DLD1 (cell line): Measurements from ENCODE around the gene POLA1.

Source experiments
- in situ Hi-C: cut with HindIII; loops from 2 replicates; pipeline ENCODE4 v1.10.0; 2017; ENCODE audit warnings: low sequenced_read_pairs

The POLA1 gene

DNA sequence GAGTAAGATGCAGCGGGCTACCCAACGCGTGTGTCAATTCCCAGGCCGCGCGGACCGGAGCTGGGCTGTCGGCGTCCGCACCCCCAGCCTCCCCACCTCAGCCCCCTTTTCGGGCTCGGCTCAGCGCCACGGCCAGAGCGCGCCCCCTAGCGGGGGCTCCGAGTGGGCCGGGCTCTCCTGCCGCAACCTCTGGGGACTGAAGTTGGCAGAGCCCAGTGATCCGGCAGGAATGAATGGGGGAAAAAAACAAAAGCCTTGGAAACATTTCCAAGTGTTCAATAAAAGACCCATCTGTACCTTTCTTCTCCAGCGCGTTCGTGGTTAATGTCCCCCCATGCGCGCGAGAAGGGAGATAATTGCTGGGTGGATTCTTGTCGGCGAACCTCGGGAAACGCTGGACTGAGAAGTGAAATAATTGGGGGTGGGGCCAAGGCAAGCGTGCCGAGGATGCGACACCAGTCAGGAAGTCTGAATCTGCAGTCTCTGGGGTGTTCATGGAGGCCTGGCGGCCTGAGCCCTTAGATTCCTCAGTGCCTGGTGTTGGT is 327.3 kb downstream of the POLA1 start:
- in situ Hi-C loops: no loop called here

DNA sequence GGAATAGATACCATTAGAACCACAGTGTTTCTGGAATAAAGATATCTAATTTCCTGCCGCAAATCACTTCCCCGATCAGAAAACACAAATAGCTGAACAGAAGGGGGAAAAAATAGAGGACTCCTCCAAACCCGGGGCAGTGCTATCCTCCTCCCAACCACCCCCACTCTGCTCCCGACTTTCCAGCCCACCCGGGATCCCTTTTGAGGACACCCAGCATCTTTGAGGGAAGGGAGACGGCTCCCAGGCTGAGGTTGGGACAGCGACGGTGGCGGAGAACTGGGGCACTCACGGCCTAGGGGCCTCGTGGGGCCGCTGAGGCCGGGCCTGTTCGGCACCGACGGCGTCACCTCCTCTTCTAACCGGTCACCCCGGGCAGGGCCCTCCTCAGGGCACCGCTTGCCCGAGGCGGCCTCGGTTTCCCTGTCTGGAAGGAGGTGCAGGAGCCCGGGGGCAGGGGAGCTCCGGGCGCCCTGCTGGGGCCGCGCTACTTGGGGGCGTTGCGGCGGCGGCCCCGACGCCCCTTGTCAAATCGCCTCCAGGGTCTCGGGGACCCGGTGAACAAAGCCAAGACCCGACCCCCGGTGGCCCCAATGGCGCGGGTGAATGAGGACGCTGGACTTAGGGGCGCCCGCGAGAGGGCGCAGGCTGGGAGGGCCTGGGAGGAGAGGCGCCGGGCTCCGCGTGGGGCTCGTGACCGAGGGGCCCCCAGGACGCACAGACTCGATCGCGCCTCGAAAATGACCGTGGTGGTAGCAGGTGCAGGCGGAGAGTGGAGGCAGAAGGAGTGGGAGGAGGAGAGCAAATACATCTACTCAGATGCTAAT is 329.0 kb downstream of the POLA1 start:
- in situ Hi-C loops: no loop called here

DNA sequence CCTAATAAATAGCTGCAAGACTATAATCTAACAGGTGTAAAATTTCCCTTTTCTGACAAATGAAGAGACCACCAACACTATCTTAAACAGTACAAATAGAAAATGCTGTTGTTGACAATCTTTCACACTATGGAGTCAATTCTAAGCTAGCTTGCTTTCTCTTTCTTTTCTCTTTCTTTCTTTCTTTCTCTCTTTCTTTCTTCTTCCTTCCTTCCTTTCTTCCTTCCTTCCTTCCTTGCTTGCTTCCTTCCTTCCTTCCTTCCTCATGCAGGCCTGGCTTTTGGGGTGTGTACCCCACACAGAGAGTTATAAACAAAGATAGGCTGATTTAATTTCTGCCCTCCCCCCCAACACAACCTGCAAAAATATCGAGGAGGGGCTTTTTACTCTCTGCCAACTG is 330.2 kb downstream of the POLA1 start:
- in situ Hi-C loops: no loop called here

DNA sequence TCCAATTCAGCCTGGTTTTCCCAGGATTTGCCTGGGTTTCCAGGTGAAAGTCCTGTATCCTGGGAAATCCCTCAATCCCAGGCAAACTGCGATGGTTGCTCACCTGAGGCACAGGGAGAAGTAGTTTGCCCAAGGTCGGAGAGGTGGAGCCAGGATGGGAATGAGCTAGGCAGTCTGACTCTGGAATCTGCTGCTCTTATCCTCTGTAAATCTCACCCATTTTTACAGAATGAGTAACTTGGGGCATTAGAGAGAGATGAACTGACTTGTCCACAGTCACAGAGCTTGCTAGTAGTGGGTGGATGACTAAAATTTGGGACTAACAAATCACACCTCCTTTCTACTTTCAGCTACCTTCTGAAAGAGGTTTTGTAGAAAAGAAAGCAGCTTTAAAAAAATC is 331.9 kb downstream of the POLA1 start:
- in situ Hi-C loops: no loop called here

DNA sequence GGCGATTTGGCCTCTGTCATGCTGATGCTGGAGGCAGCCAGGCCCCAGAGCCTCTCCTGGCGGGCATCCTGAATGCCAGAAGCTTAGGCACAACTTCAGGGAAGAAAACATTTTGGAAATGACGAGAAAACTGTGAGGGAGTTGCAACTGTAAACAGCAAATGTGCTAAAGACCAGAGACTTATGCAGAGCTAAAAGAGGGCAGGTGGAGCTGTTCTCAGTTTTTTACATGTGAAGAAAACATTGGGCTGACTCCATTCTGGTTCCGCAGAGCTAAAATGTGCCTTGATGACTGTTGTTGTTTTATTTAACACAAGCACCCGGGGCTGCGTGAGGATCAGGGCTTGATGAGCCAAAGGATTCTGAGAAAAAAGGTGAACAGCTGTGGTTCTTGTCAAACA is 332.9 kb downstream of the POLA1 start:
- in situ Hi-C loops: no loop called here

DNA sequence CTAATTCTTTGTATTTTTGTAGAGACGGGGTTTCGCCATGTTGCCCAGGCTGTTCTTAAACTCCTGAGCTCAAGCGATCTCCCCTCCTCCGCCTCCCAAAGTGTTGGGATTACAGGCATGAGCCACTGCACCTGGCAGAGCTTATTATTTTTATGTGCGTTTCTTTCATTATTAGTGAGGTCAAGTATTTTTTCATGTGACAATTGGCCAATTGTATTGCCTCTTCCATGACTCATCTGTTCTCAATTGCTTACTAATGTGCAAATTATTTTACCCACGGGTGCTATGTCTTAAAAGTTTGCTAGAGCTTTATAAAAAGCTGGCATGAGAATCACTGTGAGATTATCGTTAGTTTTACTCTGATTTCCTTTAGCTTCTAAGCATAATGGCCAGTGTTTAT is 335.0 kb downstream of the POLA1 start:
- in situ Hi-C loops: no loop called here

DNA sequence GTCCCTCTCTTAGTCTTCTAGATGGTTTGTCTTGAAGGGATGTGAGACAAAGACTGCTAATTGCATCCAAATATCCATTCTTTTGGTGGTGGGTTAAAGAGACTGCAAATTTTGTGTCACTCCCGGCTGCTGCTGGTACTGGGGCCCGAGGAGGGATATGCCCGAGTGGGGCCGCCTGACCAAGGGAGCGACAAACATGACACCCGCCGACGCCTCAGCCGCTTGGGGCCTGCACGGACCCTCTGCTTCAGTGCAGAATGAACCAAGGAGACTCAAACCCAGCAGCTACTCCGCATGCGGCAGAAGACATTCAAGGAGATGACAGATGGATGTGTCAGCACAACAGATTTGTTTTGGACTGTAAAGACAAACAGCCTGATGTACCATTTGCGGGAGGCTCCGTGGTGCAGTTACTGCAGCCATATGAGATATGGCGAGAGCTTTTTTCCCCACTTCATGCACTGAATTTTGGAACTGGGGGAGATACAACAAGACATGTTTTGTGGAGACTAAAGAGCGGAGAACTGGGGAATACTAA is 335.6 kb downstream of the POLA1 start:
- in situ Hi-C loops: no loop called here

DNA sequence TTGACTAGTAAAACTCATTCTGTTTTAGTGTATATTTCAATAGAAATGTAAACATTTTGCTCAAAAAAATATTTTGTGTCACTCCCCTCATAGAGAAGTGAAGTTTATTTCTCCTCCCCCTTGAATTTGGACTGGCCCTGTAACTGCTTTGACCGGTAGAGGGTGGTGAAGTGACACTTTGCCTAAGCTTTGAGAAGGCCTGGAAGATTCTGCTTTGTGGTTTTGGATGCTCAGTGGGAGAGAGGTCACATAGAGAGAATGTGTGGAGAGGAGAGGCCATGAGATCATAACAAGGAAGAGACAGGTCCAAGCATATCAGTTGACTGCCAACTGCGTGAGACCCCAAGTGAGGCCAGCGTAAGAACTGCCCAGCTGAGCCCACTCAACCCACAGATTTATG is 341.2 kb downstream of the POLA1 start:
- in situ Hi-C loops: no loop called here

DNA sequence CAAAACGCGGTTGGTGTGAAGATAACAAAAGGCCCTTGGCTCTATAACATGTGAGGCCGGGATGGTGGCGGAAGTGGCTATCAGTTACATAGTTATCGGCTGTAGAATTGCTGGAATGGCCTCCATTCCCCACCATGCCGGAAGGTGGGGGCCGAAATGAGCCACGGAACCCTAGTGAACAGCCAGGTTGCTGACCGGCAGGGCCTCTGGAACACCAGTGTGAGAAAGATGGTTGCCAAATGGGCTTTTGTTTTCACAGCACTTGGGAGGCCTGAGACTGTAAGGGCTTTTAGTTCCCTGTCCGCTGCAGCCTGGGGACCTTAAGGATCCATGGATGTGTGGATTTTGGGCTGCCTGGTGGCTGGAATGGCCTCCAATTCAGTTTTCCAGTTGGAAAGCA is 345.3 kb downstream of the POLA1 start:
- in situ Hi-C loops: no loop called here

DNA sequence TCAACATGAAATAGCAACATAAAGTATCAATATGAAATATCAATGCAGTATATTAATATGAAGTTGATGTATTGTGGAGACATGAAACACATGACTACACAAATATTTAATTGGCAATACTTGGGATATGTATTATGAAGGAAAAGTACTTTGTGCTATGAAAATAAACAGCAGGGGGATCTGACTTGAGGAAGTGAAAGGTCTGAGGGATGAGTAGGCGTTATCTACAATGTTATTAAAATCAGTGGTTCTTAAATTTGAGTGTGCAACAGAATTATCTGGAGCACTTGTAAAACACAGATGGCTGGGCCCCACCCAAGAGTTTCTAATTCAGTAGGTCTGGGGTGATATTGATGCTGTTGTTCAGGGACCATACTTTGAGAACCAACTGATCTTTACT is 349.5 kb downstream of the POLA1 start:
- in situ Hi-C loops: no loop called here
